Activated CD8-positive, alpha-beta memory T cell treated with anti-CD3 and anti-CD28 coated beads, Interleukin-2, amount 10 ng/mL, durations not matched to agents 7 days and 5 days (primary cell): ENCODE results near the gene PPID. TPM values are rescaled to one million over a fixed set of nuclear protein-coding genes. Genes with fewer than 3 reads are reported as not detected.
"Not testable (repeated sequence)": the region's sequence is repeated elsewhere in the genome, so short reads cannot be mapped to it uniquely, and the experiment has no call there.

Experiments
- ATAC-seq: fragments of 150-1000 bp; cut with Tn5 transposase; one replicate; pipeline ENCODE4 v1.10.0; 2021; ENCODE audit warnings: moderate library complexity
- CTCF ChIA-PET: fragments of 350-600 bp; sonication (Branson Sonifier 250); formaldehyde crosslinking; loops from one replicate; lab custom pipeline; 2021; ENCODE audit warnings: antibody characterized with exemption; lab: Charles Lee
- DNase-seq: peaks from one replicate; pipeline ENCODE4 v3.0.0-alpha.2; 2020
- H3K27ac Mint-ChIP-seq: one replicate; pipeline ENCODE4 v1.8.0; 2021; ENCODE audit warnings: mild to moderate bottlenecking, mixed read lengths
- H3K27me3 Mint-ChIP-seq: one replicate; pipeline ENCODE4 v1.8.0; 2021; ENCODE audit warnings: mixed read lengths
- H3K36me3 Mint-ChIP-seq: one replicate; pipeline ENCODE4 v1.8.0; 2021; ENCODE audit warnings: mild to moderate bottlenecking, mixed read lengths
- H3K4me1 Mint-ChIP-seq: one replicate; pipeline ENCODE4 v1.8.0; 2021; ENCODE audit warnings: mixed read lengths
- H3K4me3 Mint-ChIP-seq: one replicate; pipeline ENCODE4 v1.8.0; 2021; ENCODE audit warnings: mild to moderate bottlenecking, moderate library complexity, mixed read lengths
- H3K9me3 Mint-ChIP-seq: one replicate; pipeline ENCODE4 v1.8.0; 2022; ENCODE audit warnings: low read depth, mixed read lengths
- total RNA-seq, 2 experiments: library from RNA; stranded (reverse); gene quantifications; one replicate each; pipeline ENCODE4 v1.2.3, GENCODE V29; 2021

Gene PPID
- total RNA-seq, 2 experiments from 2014 or later = 39.4 to 43.9 TPM

- DNase-seq (no peak), ATAC-seq (no peak)
- no peaks in the 10 kb centered on the region for H3K9me3 Mint-ChIP-seq
- H3K36me3 Mint-ChIP-seq = peaks cover 2% of the 10 kb centered on the region
- CTCF ChIA-PET = no interaction called here
- no peak overlapping the region for H3K4me3 Mint-ChIP-seq
- H3K4me1 Mint-ChIP-seq = peaks cover 11% of the 10 kb centered on the region
- no peak overlapping the region for H3K27ac Mint-ChIP-seq
- H3K27me3 Mint-ChIP-seq = peaks cover 17% of the 10 kb centered on the region
Measured at GRCh38 chr4:158758142-158758541, 34.9 kb upstream of the PPID start.

- no peak for ATAC-seq
- H3K9me3 Mint-ChIP-seq = no peaks in the 10 kb centered on the region
- DNase-seq = no peak
- peaks cover 17% of the 10 kb centered on the region for H3K27me3 Mint-ChIP-seq
- H3K36me3 Mint-ChIP-seq = peaks cover 2% of the 10 kb centered on the region
- no peak overlapping the region for H3K4me3 Mint-ChIP-seq
- no peak overlapping the region for H3K27ac Mint-ChIP-seq
- CTCF ChIA-PET = no interaction called here
- H3K4me1 Mint-ChIP-seq = peaks cover 6% of the 10 kb centered on the region
Measured at GRCh38 chr4:158756588-158756987, 33.4 kb upstream of the PPID start.

GRCh38 chr4:158755819-158756218 lies 32.6 kb upstream of the PPID start:
- ATAC-seq, H3K9me3 Mint-ChIP-seq, H3K4me1 Mint-ChIP-seq, H3K36me3 Mint-ChIP-seq, H3K4me3 Mint-ChIP-seq, CTCF ChIA-PET, DNase-seq, H3K27ac Mint-ChIP-seq: not testable (repeated sequence)
- H3K27me3 Mint-ChIP-seq = peaks cover 17% of the 10 kb centered on the region

GRCh38 chr4:158754385-158755180 lies 31.4 kb upstream of the PPID start:
- no peaks in the 10 kb centered on the region for H3K9me3 Mint-ChIP-seq
- H3K27me3 Mint-ChIP-seq = peaks cover 17% of the 10 kb centered on the region
- no peak for ATAC-seq
- peaks cover 2% of the 10 kb centered on the region for H3K36me3 Mint-ChIP-seq
- no peak for DNase-seq
- CTCF ChIA-PET = no interaction called here
- H3K27ac Mint-ChIP-seq = no peak overlapping the region
- no peaks in the 10 kb centered on the region for H3K4me1 Mint-ChIP-seq
- no peak overlapping the region for H3K4me3 Mint-ChIP-seq

GRCh38 chr4:158750379-158750778 lies 27.2 kb upstream of the PPID start:
- H3K4me1 Mint-ChIP-seq = no peaks in the 10 kb centered on the region
- H3K27me3 Mint-ChIP-seq = peaks cover 3% of the 10 kb centered on the region
- no peak overlapping the region for H3K4me3 Mint-ChIP-seq
- ATAC-seq (no peak), DNase-seq (no peak)
- no peaks in the 10 kb centered on the region for H3K9me3 Mint-ChIP-seq
- CTCF ChIA-PET = no interaction called here
- H3K36me3 Mint-ChIP-seq = no peaks in the 10 kb centered on the region
- H3K27ac Mint-ChIP-seq = no peak overlapping the region

GRCh38 chr4:158746537-158746936 lies 23.3 kb upstream of the PPID start:
- H3K27me3 Mint-ChIP-seq, H3K36me3 Mint-ChIP-seq, H3K4me3 Mint-ChIP-seq, ATAC-seq, H3K27ac Mint-ChIP-seq, H3K9me3 Mint-ChIP-seq, CTCF ChIA-PET, H3K4me1 Mint-ChIP-seq, DNase-seq: not testable (repeated sequence)

- Mint-ChIP-seq H3K4me1 (no peaks in the 10 kb centered on the region), H3K9me3 (no peaks in the 10 kb centered on the region), H3K4me3 (no peak overlapping the region), H3K27me3 (peaks cover 9% of the 10 kb centered on the region), H3K36me3 (peaks cover 3% of the 10 kb centered on the region), H3K27ac (no peak overlapping the region)
- ATAC-seq (no peak), DNase-seq (no peak)
- CTCF ChIA-PET = interaction anchor here (1.2 kb wide), 1 partner anchor 25 kb away, joined by 3 read pairs; no protein-coding TSS in a partner anchor
Measured at GRCh38 chr4:158741326-158742021, 18.3 kb upstream of the PPID start.

GRCh38 chr4:158739600-158739999 lies 16.4 kb upstream of the PPID start:
- CTCF ChIA-PET = no interaction called here
- Mint-ChIP-seq H3K27me3 (peaks cover 9% of the 10 kb centered on the region), H3K4me3 (no peak overlapping the region), H3K9me3 (no peaks in the 10 kb centered on the region), H3K4me1 (no peaks in the 10 kb centered on the region), H3K27ac (no peak overlapping the region), H3K36me3 (peaks cover 3% of the 10 kb centered on the region)
- no peak for ATAC-seq
- DNase-seq = no peak

- no peak overlapping the region for H3K4me3 Mint-ChIP-seq
- H3K27ac Mint-ChIP-seq = no peak overlapping the region
- ATAC-seq (no peak), DNase-seq (no peak)
- peaks cover 9% of the 10 kb centered on the region for H3K27me3 Mint-ChIP-seq
- H3K4me1 Mint-ChIP-seq = no peaks in the 10 kb centered on the region
- CTCF ChIA-PET = no interaction called here
- H3K36me3 Mint-ChIP-seq = peaks cover 3% of the 10 kb centered on the region
- H3K9me3 Mint-ChIP-seq = no peaks in the 10 kb centered on the region
Measured at GRCh38 chr4:158738866-158739265, 15.7 kb upstream of the PPID start.

GRCh38 chr4:158729716-158730559 lies 6.7 kb upstream of the PPID start:
- Mint-ChIP-seq H3K4me3 (no peak overlapping the region), H3K27ac (peak overlapping the region; percentile 29), H3K27me3 (peaks cover 15% of the 10 kb centered on the region), H3K4me1 (peaks cover 36% of the 10 kb centered on the region), H3K9me3 (no peaks in the 10 kb centered on the region), H3K36me3 (peaks cover 5% of the 10 kb centered on the region)
- CTCF ChIA-PET = interaction anchor here (0.5 to 1.2 kb wide), 4 partner anchors 120 to 473 kb away, joined by 3 to 6 read pairs (median 3); no protein-coding TSS in a partner anchor
- DNase-seq = peak; percentile 70
- ATAC-seq = peak; percentile 80

- CTCF ChIA-PET = interaction anchor here (1.2 to 1.7 kb wide), 2 partner anchors 40 to 123 kb away, joined by 4 read pairs; partner anchors contain the start of gene FNIP2
- H3K36me3 Mint-ChIP-seq = peaks cover 5% of the 10 kb centered on the region
- peaks cover 48% of the 10 kb centered on the region for H3K4me1 Mint-ChIP-seq
Measured at GRCh38 chr4:158728236-158728635, 5.0 kb upstream of the PPID start.

GRCh38 chr4:158726633-158727032 lies 3.4 kb upstream of the PPID start:
- Mint-ChIP-seq H3K9me3 (no peaks in the 10 kb centered on the region), H3K4me1 (peaks cover 54% of the 10 kb centered on the region), H3K4me3 (no peak overlapping the region), H3K36me3 (peaks cover 9% of the 10 kb centered on the region), H3K27me3 (peaks cover 5% of the 10 kb centered on the region), H3K27ac (peak overlapping the region; percentile 44)
- ATAC-seq (no peak), DNase-seq (no peak)
- CTCF ChIA-PET = interaction anchor here (1.7 kb wide), 1 partner anchor 125 kb away, joined by 5 read pairs; no protein-coding TSS in a partner anchor

More at GRCh38 chr4:158728236-158728635, 5.0 kb upstream of the PPID start:
- H3K27ac Mint-ChIP-seq = peak overlapping the region; percentile 3
- ATAC-seq (no peak), DNase-seq (no peak)
- no peaks in the 10 kb centered on the region for H3K9me3 Mint-ChIP-seq
- no peak overlapping the region for H3K4me3 Mint-ChIP-seq
- peaks cover 15% of the 10 kb centered on the region for H3K27me3 Mint-ChIP-seq

GRCh38 chr4:158724637-158725036 lies 1.4 kb upstream of the PPID start:
- no peaks in the 10 kb centered on the region for H3K27me3 Mint-ChIP-seq
- CTCF ChIA-PET = interaction anchor here (0.6 to 2.0 kb wide), 2 partner anchors 128 to 452 kb away, joined by 3 to 6 read pairs; no protein-coding TSS in a partner anchor
- DNase-seq = no peak
- peaks cover 65% of the 10 kb centered on the region for H3K4me1 Mint-ChIP-seq
- peak; percentile 6 for ATAC-seq
- peaks cover 22% of the 10 kb centered on the region for H3K36me3 Mint-ChIP-seq
- no peaks in the 10 kb centered on the region for H3K9me3 Mint-ChIP-seq
- H3K27ac Mint-ChIP-seq = peak overlapping the region; percentile 98
- H3K4me3 Mint-ChIP-seq = peak overlapping the region; percentile 88
